Raji (cell line): ENCODE measurements around the gene CDH8.

Source experiments
- POLR2A ChIP-seq: IDR thresholded peaks from 2 replicates; pipeline ENCODE4 v1.6.1; 2011; ENCODE audit warnings: low read depth, low read length, control low read depth; ENCODE audit not compliant: insufficient read depth

Gene CDH8

GRCh38 chr16:61677776-61678175, 358.5 kb downstream of the CDH8 start:
- TF ChIP-seq POLR2A = no peak

GRCh38 chr16:61676740-61677139, 359.5 kb downstream of the CDH8 start:
- TF ChIP-seq POLR2A = no peak

GRCh38 chr16:61671161-61671560, 365.1 kb downstream of the CDH8 start:
- no peak for TF ChIP-seq POLR2A

GRCh38 chr16:61665512-61665911, 370.7 kb downstream of the CDH8 start:
- TF ChIP-seq POLR2A = no peak

GRCh38 chr16:61659936-61660335, 376.3 kb downstream of the CDH8 start:
- no peak for TF ChIP-seq POLR2A

- TF ChIP-seq POLR2A = no peak
These were observed 381.3 kb downstream of the CDH8 start for GRCh38 chr16:61654962-61655361.

GRCh38 chr16:61653544-61653943, 382.7 kb downstream of the CDH8 start:
- TF ChIP-seq POLR2A = no peak

- no peak for TF ChIP-seq POLR2A
These were observed 390.7 kb downstream of the CDH8 start for GRCh38 chr16:61645561-61645960.

- TF ChIP-seq POLR2A = no peak
These were observed 391.5 kb downstream of the CDH8 start for GRCh38 chr16:61644736-61645135.

- TF ChIP-seq POLR2A = no peak
These were observed 418.9 kb downstream of the CDH8 start for GRCh38 chr16:61617219-61617783.

GRCh38 chr16:61616088-61616487, 420.1 kb downstream of the CDH8 start:
- no peak for TF ChIP-seq POLR2A

- TF ChIP-seq POLR2A = no peak
These were observed 424.3 kb downstream of the CDH8 start for GRCh38 chr16:61611847-61612491.

GRCh38 chr16:61606581-61606980, 429.7 kb downstream of the CDH8 start:
- TF ChIP-seq POLR2A = no peak
